H1 (cell line): ENCODE measurements around the gene GP2. TPM values are rescaled to one million over a fixed set of nuclear protein-coding genes. Genes with fewer than 3 reads are reported as not detected.

Experiments used
- CTCF ChIA-PET: fragments of 300-600 bp; sonication (Branson Sonifier 250); formaldehyde crosslinking; loops from one replicate; lab custom pipeline; 2021; ENCODE audit not compliant: partially characterized antibody; lab: Charles Lee
- POLR2A ChIA-PET: fragments of 300-600 bp; sonication (Branson Sonifier 250); formaldehyde crosslinking; loops from one replicate; lab custom pipeline; 2021; ENCODE audit warnings: inconsistent platforms; ENCODE audit not compliant: partially characterized antibody; lab: Charles Lee
- DNase-seq, 2 experiments: peaks; one replicate each; pipeline versions ENCODE4 v3.0.0 to v3.0.0-alpha.2; 2010 to 2022; ENCODE audit warnings: low spot score in 2 of 2, low read depth in 1 of 2, mixed read lengths in 1 of 2
- FAIRE-seq: peaks from 2 replicates; lab custom pipeline; 2011; peaks lifted over from hg19 to GRCh38; lab: Jason Lieb, UNC
- H2AFZ ChIP-seq: 2 replicates; pipeline ENCODE4 v1.8.1; 2012; ENCODE audit warnings: low read length, inconsistent platforms
- H2AK5ac ChIP-seq: 2 replicates; pipeline ENCODE4 v1.6.1; 2013; ENCODE audit warnings: low read depth, low read length
- H2BK120ac ChIP-seq: replicated peaks from 2 replicates; pipeline ENCODE3; 2013; ENCODE audit warnings: low read depth, low read length, inconsistent platforms
- H2BK12ac ChIP-seq: 2 replicates; pipeline ENCODE4 v1.6.1; 2013; ENCODE audit warnings: low read depth, low read length
- H2BK15ac ChIP-seq: 2 replicates; pipeline ENCODE4 v1.6.1; 2013; ENCODE audit warnings: low read length
- H2BK20ac ChIP-seq: 2 replicates; pipeline ENCODE4 v1.6.1; 2013; ENCODE audit warnings: low read length
- H2BK5ac ChIP-seq: 2 replicates; pipeline ENCODE4 v1.6.1; 2013; ENCODE audit warnings: low read depth, low read length
- H3K14ac ChIP-seq: 2 replicates; pipeline ENCODE4 v1.6.1; 2013; ENCODE audit warnings: inconsistent platforms; ENCODE audit not compliant: insufficient read length
- H3K18ac ChIP-seq: 2 replicates; pipeline ENCODE4 v1.6.1; 2013; ENCODE audit warnings: low read length; ENCODE audit errors: extremely low read depth
- H3K23ac ChIP-seq: 2 replicates; pipeline ENCODE4 v1.6.1; 2013; ENCODE audit warnings: inconsistent platforms; ENCODE audit not compliant: insufficient read length
- H3K23me2 ChIP-seq: 2 replicates; pipeline ENCODE4 v1.6.1; 2013; ENCODE audit warnings: low read depth, low read length
- H3K27ac ChIP-seq: 2 replicates; pipeline ENCODE4 v1.6.1; 2011; ENCODE audit warnings: low read depth, low read length, inconsistent platforms
- H3K27me3 ChIP-seq, 4 experiments: replicated peaks in 1 of 4; 1 replicate in 1 of 4; 2 replicates in 3 of 4; pipeline versions ENCODE4 v1.6.1 to v1.8.1; 2011 to 2013; ENCODE audit warnings: low read length in 3 of 4, mild to moderate bottlenecking in 3 of 4, inconsistent platforms in 2 of 4, mixed read lengths in 2 of 4, moderate library complexity in 1 of 4; ENCODE audit not compliant: control insufficient read depth in 3 of 4, insufficient read depth in 3 of 4; ENCODE audit errors: extremely low read depth in 1 of 4
- H3K36me3 ChIP-seq, 4 experiments: 2 replicates each; pipeline versions ENCODE4 v1.6.1 to v1.8.1; 2011 to 2013; ENCODE audit warnings: mild to moderate bottlenecking in 4 of 4, low read length in 3 of 4, moderate library complexity in 2 of 4, control low read depth in 1 of 4, inconsistent platforms in 1 of 4; ENCODE audit not compliant: insufficient read depth in 4 of 4, control insufficient read depth in 2 of 4
- H3K4ac ChIP-seq: replicated peaks from 2 replicates; pipeline ENCODE3; 2013; ENCODE audit warnings: low read length, low read depth, mixed read lengths, inconsistent platforms; ENCODE audit not compliant: insufficient read length
- H3K4me1 ChIP-seq, 4 experiments: replicated peaks in 1 of 4; 1 replicate in 1 of 4; 2 replicates in 3 of 4; pipeline versions ENCODE4 v1.6.1 to v1.8.1; 2011 to 2013; ENCODE audit warnings: low read length in 3 of 4, inconsistent platforms in 2 of 4, mixed read lengths in 1 of 4; ENCODE audit not compliant: insufficient read depth in 4 of 4, control insufficient read depth in 3 of 4
- H3K4me2 ChIP-seq, 2 experiments: 2 replicates each; pipeline versions ENCODE4 v1.6.1 to v1.8.1; 2011 to 2013; ENCODE audit warnings: low read depth in 2 of 2, low read length in 2 of 2, control low read depth in 1 of 2, inconsistent platforms in 1 of 2, mild to moderate bottlenecking in 1 of 2; ENCODE audit not compliant: insufficient read depth in 1 of 2
- H3K4me3 ChIP-seq, 4 experiments: fragments of 200-600, 300-600 bp in 1 of 4; sonication (generic), shearing (Covaris generic), sonication (Bioruptor Twin) in 1 of 4; 2 replicates each; pipeline versions ENCODE4 v1.5.1 to v1.8.1; 2011 to 2016; ENCODE audit warnings: low read length in 4 of 4, low read depth in 3 of 4, control low read depth in 2 of 4, inconsistent platforms in 2 of 4, mild to moderate bottlenecking in 2 of 4, mixed read lengths in 1 of 4, moderate library complexity in 1 of 4; ENCODE audit not compliant: insufficient read depth in 2 of 4; ENCODE audit errors: extremely low read depth in 1 of 4
- H3K56ac ChIP-seq: replicated peaks from 2 replicates; pipeline ENCODE3; 2013; ENCODE audit warnings: low read depth, mild to moderate bottlenecking, mixed read lengths, low read length, inconsistent platforms; ENCODE audit not compliant: insufficient read length
- H3K79me1 ChIP-seq: 2 replicates; pipeline ENCODE4 v1.6.1; 2013; ENCODE audit warnings: low read depth, low read length, control low read depth
- H3K79me2 ChIP-seq, 2 experiments: 2 replicates each; pipeline versions ENCODE4 v1.6.1 to v1.8.1; 2012 to 2013; ENCODE audit warnings: low read length in 2 of 2, mild to moderate bottlenecking in 2 of 2, inconsistent platforms in 1 of 2; ENCODE audit not compliant: insufficient read depth in 2 of 2, control insufficient read depth in 1 of 2
- H3K9ac ChIP-seq, 4 experiments: replicated peaks in 1 of 4; 1 replicate in 1 of 4; 2 replicates in 3 of 4; pipeline versions ENCODE4 v1.6.1 to v1.8.1; 2011 to 2013; ENCODE audit warnings: low read depth in 3 of 4, low read length in 3 of 4, control low read depth in 2 of 4, mild to moderate bottlenecking in 2 of 4, moderate library complexity in 2 of 4, inconsistent platforms in 1 of 4; ENCODE audit errors: extremely low read depth in 1 of 4
- H3K9me3 ChIP-seq, 2 experiments: 2 replicates each; pipeline versions ENCODE4 v1.6.1 to v1.8.1; 2012 to 2013; ENCODE audit warnings: mild to moderate bottlenecking in 2 of 2, moderate library complexity in 2 of 2, control low read depth in 1 of 2, inconsistent platforms in 1 of 2, low read depth in 1 of 2, low read length in 1 of 2, mixed read lengths in 1 of 2; ENCODE audit not compliant: insufficient read depth in 2 of 2
- H4K20me1 ChIP-seq, 2 experiments: replicated peaks in 1 of 2; 2 replicates each; pipeline versions ENCODE3 to v1.8.1; 2011 to 2013; ENCODE audit warnings: inconsistent platforms in 2 of 2, low read length in 2 of 2, mild to moderate bottlenecking in 1 of 2; ENCODE audit not compliant: insufficient read depth in 2 of 2, control insufficient read depth in 1 of 2
- H4K5ac ChIP-seq: 2 replicates; pipeline ENCODE4 v1.6.1; 2013; ENCODE audit warnings: low read length, low read depth, mixed read lengths, inconsistent platforms; ENCODE audit not compliant: insufficient read length
- H4K8ac ChIP-seq: 2 replicates; pipeline ENCODE4 v1.8.0; 2013; ENCODE audit warnings: mild to moderate bottlenecking, moderate library complexity, low read length, inconsistent platforms; ENCODE audit not compliant: insufficient read depth; ENCODE audit errors: extremely low read depth
- H4K91ac ChIP-seq: replicated peaks from 2 replicates; pipeline ENCODE3; 2013; ENCODE audit warnings: low read length, mixed read lengths, inconsistent platforms; ENCODE audit not compliant: insufficient read length
- RAD21 ChIP-seq, 2 experiments: IDR thresholded peaks in 1 of 2; conservative IDR thresholded peaks in 1 of 2; 2 replicates each; pipeline ENCODE4 v1.6.1; 2011; ENCODE audit warnings: low read depth in 2 of 2, low read length in 2 of 2, improper control_type of control experiment in 1 of 2, inconsistent platforms in 1 of 2, mild to moderate bottlenecking in 1 of 2, moderate library complexity in 1 of 2
- WGBS, 2 experiments: shearing (Covaris generic) in 1 of 2; methylation state at CpG; one replicate each; pipeline versions ENCODE4 v1.1.6 to v1.1.7; 2013 to 2015; ENCODE audit warnings: low lambda C conversion rate in 2 of 2, mixed read lengths in 2 of 2, inconsistent platforms in 1 of 2, low coverage in 1 of 2, missing lambda C conversion rate in 1 of 2; ENCODE audit not compliant: insufficient replicate concordance in 2 of 2, insufficient coverage in 1 of 2, insufficient read length in 1 of 2; ENCODE audit errors: extremely low coverage in 1 of 2, missing lambda C conversion rate in 1 of 2; 5-methylcytosine and 5-hydroxymethylcytosine counted together
- polyA plus RNA-seq, 7 experiments: library from polyadenylated mRNA; depleted of rRNA in 3 of 7; stranded (reverse) in 5 of 7; unstranded in 2 of 7; fragments of >200 nt in 5 of 7; fragments of 200-250 nt in 2 of 7; gene quantifications; 1 replicate in 5 of 7; 2 replicates in 1 of 7; 4 replicates in 1 of 7; pipeline versions ENCODE4 v1.2.1 to v1.2.3, GENCODE V29; 2011 to 2013; ENCODE audit warnings: missing spikeins in 2 of 7, mixed read lengths in 2 of 7
- total RNA-seq: library from RNA; stranded (reverse); fragmentation: NEBNext Ultra II Directional; extraction: Animal tissue kit (Norgen Biotek cat#: 25700); gene quantifications from 2 replicates; pipeline ENCODE4 v1.2.1, GENCODE V29; 2021
- TF ChIP-seq, protein P1 (sequence below): IDR thresholded peaks from 2 replicates; pipeline ENCODE4 v1.6.1; 2012; ENCODE audit warnings: inconsistent platforms
- TF ChIP-seq, protein P2 (sequence below), 3 experiments: IDR thresholded peaks; 1 replicate in 2 of 3; 2 replicates in 1 of 3; pipeline versions ENCODE4 v1.5.1 to v1.6.1; 2011; ENCODE audit warnings: low read length in 3 of 3, mild to moderate bottlenecking in 3 of 3, inconsistent platforms in 2 of 3, low read depth in 1 of 3, moderate library complexity in 1 of 3; ENCODE audit not compliant: insufficient read depth in 1 of 3; ENCODE audit errors: control extremely low read depth in 1 of 3

The GP2 gene
- total and polyA plus RNA-seq, 2 of the 8 experiments (the other 6 are each of a cell fraction or from before 2014, with no cell fraction given), result not detected

DNA sequence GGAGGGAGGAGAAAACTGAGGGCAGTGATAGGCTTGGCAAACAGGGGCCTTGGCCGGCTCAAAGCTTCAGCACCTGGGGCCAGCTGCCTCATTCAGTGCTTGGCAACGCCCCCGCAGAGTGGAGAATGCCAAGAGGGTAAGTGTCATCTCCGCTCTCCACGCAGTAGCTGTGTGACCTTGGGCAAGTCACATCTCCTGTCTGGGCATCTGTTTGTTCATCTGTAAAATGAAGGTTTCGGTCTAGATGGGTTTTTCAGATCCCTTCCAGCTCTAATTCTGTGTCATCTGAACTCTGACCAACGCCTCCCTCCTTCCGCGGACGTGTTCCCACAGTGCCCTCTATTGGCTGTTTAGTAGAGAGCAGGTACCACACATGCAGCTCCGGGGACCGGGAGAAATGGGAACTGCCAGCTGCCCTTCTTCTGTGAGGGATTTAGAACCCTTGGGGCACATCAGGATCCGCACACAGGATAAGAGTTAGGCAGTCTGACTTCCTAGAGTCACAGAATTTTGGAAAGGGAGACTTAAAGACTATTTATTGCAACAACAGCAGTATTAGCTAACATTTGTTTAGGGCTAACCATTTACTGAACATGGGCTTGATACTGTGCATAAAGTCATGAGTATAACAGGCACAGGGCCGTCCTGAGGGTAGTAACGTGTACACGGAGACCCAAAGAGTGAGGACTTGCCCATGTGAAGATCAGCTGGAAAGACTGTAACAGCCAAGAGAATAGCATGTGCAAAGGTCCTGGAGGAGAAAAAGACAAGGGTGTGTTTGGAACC is 26.8 kb downstream of the GP2 start:
- no peaks in the 10 kb centered on the region for H3K9me3 ChIP-seq
- peak overlapping the region; percentile 67; the same call in 1 of the 2 replicates for H2BK20ac ChIP-seq
- H2BK120ac ChIP-seq, result no peak overlapping the region
- H2AK5ac ChIP-seq, result no peak overlapping the region
- H3K4me2 ChIP-seq, result no peak overlapping the region
- H3K4me1 ChIP-seq, result no peaks in the 10 kb centered on the region; a peak in 1 of 7 replicates
- TF ChIP-seq RAD21 (IDR thresholded peaks at IDR 0.05 in 1 of 2, conservative IDR thresholded peaks at IDR 0.05 in 1 of 2; ENCODE audit: low read depth in 2 of 2, low read length in 2 of 2), result peak; percentile 97 to 99
- TF ChIP-seq, protein P1, sequence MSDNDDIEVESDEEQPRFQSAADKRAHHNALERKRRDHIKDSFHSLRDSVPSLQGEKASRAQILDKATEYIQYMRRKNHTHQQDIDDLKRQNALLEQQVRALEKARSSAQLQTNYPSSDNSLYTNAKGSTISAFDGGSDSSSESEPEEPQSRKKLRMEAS, result no peak
- TF ChIP-seq, protein P2, sequence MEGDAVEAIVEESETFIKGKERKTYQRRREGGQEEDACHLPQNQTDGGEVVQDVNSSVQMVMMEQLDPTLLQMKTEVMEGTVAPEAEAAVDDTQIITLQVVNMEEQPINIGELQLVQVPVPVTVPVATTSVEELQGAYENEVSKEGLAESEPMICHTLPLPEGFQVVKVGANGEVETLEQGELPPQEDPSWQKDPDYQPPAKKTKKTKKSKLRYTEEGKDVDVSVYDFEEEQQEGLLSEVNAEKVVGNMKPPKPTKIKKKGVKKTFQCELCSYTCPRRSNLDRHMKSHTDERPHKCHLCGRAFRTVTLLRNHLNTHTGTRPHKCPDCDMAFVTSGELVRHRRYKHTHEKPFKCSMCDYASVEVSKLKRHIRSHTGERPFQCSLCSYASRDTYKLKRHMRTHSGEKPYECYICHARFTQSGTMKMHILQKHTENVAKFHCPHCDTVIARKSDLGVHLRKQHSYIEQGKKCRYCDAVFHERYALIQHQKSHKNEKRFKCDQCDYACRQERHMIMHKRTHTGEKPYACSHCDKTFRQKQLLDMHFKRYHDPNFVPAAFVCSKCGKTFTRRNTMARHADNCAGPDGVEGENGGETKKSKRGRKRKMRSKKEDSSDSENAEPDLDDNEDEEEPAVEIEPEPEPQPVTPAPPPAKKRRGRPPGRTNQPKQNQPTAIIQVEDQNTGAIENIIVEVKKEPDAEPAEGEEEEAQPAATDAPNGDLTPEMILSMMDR (IDR thresholded peaks at IDR 0.05; ENCODE audit: control extremely low read depth in 1 of 3, insufficient read depth in 1 of 3, low read depth in 1 of 3, low read length in 3 of 3), result peak; percentile 74 to 90 (median 88)
- TF ChIP-seq, all 59 proteins: peak for 2
- Histone ChIP-seq H4K8ac (no peak overlapping the region), H3K4me3 (no peak overlapping the region), H2BK12ac (peak overlapping the region; percentile 95; the same call in 1 of the 2 replicates), H3K4ac (no peak overlapping the region), H3K14ac (no peak overlapping the region), H3K79me2 (no peaks in the 10 kb centered on the region), H3K18ac (peak overlapping the region; percentile 80; the same call in 1 of the 2 replicates), H2BK5ac (no peak overlapping the region; the same call in 1 of the 2 replicates), H3K9ac (no peak overlapping the region), H3K79me1 (no peaks in the 10 kb centered on the region), H3K27me3 (no peaks in the 10 kb centered on the region), H4K20me1 (no peaks in the 10 kb centered on the region), H2AFZ (no peak overlapping the region), H3K56ac (no peak overlapping the region), H4K91ac (no peak overlapping the region), H2BK15ac (peak overlapping the region; percentile 96; the same call in 1 of the 2 replicates), H3K27ac (no peak overlapping the region), H4K5ac (no peak overlapping the region), H3K36me3 (no peaks in the 10 kb centered on the region), H3K23ac (no peak overlapping the region), H3K23me2 (peaks cover 5% of the 10 kb centered on the region; the same call in 1 of the 2 replicates)
- 42% methylated on average over 16 of the region's 16 CpGs; no CpG with 5 or more reads in 1 of the 2 experiments for WGBS, 2 experiments
- ChIA-PET POLR2A (interaction anchor here (1.3 kb wide), 1 partner anchor 15 kb away, joined by 3 read pairs; no protein-coding TSS in a partner anchor), CTCF (interaction anchor here (0.6 to 6.7 kb wide), 77 partner anchors 9 to 772 kb away, joined by 3 to 139 read pairs (median 4); partner anchors contain the start of gene GPR139)
- DNase-seq (peak; percentile 47 to 72), FAIRE-seq (peak; percentile 81)
